NB4 (cell line): ENCODE measurements around the gene ZBTB7C.

ENCODE experiments used
- CTCF ChIP-seq: IDR thresholded peaks from one replicate; pipeline ENCODE4 v1.5.1; 2012; ENCODE audit warnings: low read depth, low read length
- MAX ChIP-seq: IDR thresholded peaks from 2 replicates; pipeline ENCODE4 v1.6.1; 2011; ENCODE audit warnings: low read depth, low read length
- MYC ChIP-seq: IDR thresholded peaks from 2 replicates; pipeline ENCODE4 v1.6.1; 2011; ENCODE audit warnings: low read depth, low read length
- POLR2A ChIP-seq: IDR thresholded peaks from 2 replicates; pipeline ENCODE4 v1.6.1; 2011; ENCODE audit warnings: mild to moderate bottlenecking; ENCODE audit not compliant: insufficient read length; ENCODE audit errors: extremely low read depth

DNA sequence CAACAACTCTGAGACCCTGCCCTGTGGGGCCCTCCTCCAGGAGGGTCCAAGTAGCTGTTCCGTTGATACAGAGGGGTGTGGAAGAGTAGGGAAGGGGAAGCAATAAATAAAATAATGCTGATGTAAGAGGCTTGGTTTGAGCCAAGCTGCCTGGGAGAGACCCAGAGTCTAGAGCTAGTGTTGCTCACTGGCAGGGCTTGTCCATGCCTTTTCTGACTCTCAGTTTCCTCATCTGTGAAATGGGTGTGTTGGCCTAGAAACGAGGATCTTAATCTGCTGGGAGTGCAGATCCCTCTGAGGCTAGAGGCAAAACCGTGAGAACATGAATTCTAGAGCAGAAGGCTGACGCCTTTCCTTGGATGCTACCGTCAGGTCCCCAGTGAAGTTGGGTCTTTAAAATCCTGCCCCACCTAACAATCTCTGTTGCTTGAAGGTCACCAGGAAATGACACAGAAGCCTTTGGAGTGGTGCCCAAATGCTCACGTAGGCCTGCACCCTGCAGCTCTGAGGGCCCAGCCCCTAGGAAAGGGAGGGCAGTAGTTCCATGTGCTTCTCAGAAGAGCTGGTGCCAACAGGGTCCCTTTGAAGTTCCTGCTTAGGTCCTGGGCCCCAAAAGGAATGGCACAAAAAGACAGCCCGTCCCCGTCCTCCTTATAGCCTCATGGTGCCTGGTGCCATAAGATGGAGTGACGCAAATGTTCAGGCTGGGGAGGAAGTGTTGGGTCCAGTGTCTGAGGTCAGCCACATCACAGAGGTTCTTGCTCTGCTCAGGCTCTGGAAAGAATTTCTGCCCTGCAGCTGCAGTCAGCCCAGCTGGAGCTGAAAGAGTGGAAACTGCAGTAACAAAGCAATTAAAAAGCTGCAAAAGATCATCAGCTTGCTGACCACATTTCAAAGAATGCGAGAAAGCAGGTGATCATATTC lies 405.5 kb downstream of the ZBTB7C start:
- TF ChIP-seq CTCF (no peak), MAX (no peak), POLR2A (no peak), MYC (no peak)
